GM18498 (cell line): ENCODE data around the gene KRT3.

Experiments
- ATAC-seq: cut with Tn5 transposase; IDR thresholded peaks from one replicate; pipeline ENCODE4 v1.9.1; 2021; ENCODE audit warnings: mild to moderate bottlenecking, moderate library complexity; ENCODE audit not compliant: unreplicated experiment

KRT3 gene

DNA sequence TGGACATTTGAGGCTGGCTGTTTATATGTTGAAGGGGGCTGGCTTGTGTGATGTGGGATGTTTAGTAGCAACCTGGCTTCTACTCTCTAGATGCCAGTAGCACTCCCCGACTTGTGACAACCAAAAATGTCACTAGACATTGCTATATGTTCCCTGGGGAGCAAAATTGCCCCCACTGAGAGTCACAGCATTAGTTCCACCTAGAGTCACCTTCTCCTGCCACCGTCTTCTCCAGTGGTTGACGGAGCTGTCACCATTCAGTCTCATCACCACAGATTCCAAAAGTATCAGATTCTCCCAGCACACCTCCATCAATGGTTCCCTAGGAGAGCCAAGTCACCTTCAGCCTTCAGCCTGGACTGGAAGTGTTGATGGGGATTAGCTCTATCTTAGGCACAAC is 11.0 kb downstream of the KRT3 start:
- ATAC-seq, result no peak

DNA sequence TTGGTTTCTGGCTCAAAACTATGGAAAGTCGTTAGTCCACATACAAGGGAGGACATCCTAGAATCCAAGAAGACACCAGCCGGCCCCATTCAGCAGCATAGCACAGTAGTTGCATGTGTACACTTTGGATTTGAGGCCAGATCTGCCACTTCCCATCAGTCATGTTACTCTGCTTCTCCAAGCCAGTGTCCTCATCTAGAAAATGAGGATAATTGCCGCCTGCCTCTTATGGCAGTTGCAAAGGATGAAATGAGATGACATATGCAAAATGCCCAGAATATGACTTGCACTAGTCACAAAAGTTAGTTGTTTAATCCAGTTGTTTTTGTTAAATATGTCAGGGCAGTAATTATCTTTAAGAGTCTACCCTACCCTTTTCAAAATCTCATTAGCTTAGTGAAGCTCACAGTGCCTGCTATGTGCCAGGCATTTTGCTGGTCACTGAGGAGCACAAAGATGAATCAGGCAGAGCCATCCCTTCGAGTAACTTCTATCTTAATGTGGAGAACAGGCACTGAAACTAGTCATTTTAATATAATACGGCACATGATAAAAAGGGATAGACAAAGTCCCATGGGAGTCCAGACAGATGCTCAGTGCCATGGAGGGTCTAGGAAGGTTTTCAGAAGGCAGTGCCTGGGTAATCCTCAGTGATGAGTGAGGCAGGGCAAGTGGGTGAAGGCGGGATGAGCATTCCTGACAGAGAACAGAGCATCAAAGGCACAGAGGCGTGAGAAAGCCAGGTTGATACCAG is 12.2 kb downstream of the KRT3 start:
- ATAC-seq, result no peak

DNA sequence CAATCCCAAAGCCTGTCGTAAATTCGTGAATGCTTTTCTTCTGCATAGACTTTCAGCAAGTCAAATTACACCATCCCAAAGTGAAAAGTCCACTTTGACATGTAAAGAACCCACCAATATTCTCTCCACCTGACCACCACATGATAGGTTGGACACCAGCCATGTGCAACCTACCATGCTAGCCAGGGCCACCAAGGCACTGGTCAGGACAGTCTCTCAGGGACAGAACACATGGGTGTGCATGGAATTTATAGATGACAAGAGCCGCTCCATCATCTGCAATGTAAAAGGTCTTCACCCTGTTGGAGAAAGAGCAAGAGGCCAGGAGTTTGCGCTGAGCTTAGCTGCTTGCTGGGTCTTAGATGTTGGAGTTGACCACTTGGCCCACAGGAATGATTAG is 13.4 kb downstream of the KRT3 start:
- ATAC-seq, result no peak

DNA sequence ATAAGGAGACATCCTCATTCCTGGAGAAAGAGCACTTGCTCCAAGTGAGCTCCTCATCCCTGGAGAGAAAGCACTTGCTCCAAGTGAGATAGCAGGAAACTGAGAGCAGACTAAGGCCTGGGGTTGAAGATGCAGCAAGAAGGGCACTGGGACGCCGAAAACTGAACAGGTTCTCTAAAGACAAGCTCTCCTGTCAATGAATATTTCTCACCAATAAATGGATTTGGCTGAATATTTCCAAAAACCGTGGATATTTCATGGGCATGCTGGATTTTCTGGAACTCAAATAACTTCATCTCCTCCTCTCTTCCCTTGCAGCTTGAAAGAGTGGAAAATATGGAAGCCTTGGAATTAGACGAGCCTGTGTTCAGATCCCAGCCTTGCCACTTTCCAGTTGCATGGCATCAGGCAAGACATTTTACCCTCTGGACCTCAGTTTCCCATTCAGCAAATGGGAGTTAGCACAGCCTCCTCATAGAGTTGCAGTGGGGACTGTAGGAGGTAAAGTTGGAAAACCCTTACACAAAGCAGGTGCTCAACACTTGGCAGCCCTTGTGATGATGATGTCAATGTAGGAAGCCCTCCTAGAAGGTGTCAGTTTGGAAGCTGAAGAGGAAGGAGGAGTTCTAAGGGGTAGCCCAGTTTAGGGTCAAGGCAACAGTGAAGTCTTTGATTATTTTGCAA is 14.4 kb downstream of the KRT3 start:
- ATAC-seq, result no peak

GRCh38 chr12:52779914-52780313 is 16.0 kb downstream of the KRT3 start:
- ATAC-seq, result no peak

DNA sequence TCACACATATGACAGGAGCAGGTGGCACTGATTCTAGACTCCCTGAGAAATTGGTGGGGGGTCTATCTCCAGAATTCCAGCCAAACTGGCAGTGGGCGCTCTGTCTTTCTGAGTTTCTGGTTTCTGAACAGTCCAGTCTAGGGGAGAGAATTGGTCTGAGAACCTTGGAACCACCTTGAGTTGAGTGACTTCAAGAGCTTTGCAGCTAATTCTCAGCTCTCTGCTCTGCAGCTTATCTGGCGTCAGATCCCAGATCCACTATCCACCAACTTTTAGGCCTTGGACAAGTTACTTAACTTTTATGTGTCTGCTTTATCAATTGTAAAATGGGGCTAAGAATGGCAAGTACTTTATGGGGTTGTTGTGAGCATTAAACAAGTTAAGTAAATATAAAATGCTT is 17.1 kb downstream of the KRT3 start:
- no peak for ATAC-seq

- ATAC-seq, result no peak
Measured at GRCh38 chr12:52777566-52777965, 18.4 kb downstream of the KRT3 start.

GRCh38 chr12:52776913-52777395 is 19.0 kb downstream of the KRT3 start, which contains the start of gene KRT76:
Gene KRT76 (minus strand): TSS chr12:52777345. CDS start chr12:52777291, 54 bp downstream.
- no peak for ATAC-seq

- no peak for ATAC-seq
Measured at GRCh38 chr12:52776435-52776834, 19.5 kb downstream of the KRT3 start.

GRCh38 chr12:52774629-52775250 is 21.2 kb downstream of the KRT3 start:
- no peak for ATAC-seq

GRCh38 chr12:52772772-52773171 is 23.1 kb downstream of the KRT3 start:
- ATAC-seq, result no peak

DNA sequence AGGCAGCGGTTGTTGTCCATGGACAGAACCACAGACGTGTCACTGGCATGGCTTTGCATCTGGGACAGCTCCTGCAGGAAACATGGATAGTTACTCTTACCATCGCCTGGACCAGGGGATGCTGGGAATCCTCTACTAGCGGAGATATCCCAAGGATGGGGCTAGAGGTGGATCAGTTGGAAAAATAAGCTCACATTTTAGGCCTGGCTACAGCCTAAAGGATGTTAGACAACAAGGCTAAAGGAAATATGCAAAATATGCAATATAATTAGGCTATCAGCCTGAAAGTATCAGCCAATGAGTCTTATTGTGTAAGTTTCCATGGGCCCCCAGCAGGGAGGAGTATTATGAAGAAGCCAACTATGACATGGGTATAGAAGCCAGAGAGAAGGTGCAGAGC is 23.7 kb downstream of the KRT3 start:
- ATAC-seq, result no peak

GRCh38 chr12:52771505-52771904 is 24.4 kb downstream of the KRT3 start:
- ATAC-seq, result no peak

DNA sequence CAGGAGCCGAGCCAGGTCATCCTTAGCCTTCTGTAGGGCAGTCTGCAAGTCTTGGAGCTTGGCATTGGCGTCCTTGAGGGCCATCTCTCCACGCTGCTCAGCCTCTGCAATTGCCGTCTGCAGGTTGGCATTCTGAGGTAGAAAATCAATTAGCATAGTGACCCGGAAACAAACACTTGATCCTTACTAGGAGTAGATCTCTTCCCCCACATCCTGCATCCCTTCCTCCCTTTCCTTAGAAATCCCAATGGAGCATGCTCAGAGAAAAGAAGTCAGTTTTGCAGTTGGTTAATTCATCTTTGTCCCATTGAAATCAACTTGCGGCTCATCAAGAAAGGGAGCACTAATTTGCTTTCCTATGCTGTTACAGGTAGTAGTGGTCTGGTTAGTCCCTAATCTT is 24.8 kb downstream of the KRT3 start:
- no peak for ATAC-seq

- no peak for ATAC-seq
Measured at GRCh38 chr12:52769946-52770345, 26.0 kb downstream of the KRT3 start.

GRCh38 chr12:52769354-52769753 is 26.6 kb downstream of the KRT3 start:
- no peak for ATAC-seq

- ATAC-seq, result no peak
Measured at GRCh38 chr12:52768479-52769200, 27.3 kb downstream of the KRT3 start.

- ATAC-seq, result no peak
Measured at GRCh38 chr12:52767427-52767826, 28.5 kb downstream of the KRT3 start.

GRCh38 chr12:52767020-52767379 is 28.9 kb downstream of the KRT3 start:
- no peak for ATAC-seq

DNA sequence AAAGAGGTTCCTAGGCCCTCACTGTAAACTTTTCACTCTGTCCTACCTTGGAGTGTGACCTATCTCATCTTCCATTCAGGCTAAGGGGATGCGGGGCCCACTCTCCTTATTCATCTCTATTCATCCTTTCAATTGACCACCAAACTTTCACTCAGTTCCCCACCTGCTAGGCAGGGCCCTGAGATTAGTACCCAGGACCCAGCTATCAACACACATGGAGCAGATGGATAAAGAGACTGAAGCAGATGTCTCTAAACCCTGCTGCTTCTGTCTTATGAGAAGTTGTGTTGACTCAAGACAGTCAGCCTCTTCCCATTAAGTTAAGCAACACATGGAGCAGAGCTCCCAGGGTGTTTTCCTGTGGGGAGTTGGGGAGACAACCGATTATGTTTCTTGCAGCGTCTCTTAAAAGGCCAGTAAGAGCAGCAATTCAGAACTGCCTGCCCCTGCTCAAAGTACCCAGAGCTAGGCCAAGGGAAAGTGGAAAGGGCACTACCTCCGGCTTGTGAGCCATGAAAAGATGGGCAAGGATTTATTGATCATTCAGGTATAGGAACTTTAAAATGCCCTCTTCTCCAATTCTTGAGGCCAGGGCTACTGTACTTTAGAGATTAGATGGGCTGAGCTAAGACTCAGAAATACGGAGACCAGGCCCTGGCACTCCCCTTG is 29.4 kb downstream of the KRT3 start:
- no peak for ATAC-seq

GRCh38 chr12:52765702-52766101 is 30.2 kb downstream of the KRT3 start:
- ATAC-seq, result no peak
